ENCODE measurements around the gene ELOB.

DNA sequence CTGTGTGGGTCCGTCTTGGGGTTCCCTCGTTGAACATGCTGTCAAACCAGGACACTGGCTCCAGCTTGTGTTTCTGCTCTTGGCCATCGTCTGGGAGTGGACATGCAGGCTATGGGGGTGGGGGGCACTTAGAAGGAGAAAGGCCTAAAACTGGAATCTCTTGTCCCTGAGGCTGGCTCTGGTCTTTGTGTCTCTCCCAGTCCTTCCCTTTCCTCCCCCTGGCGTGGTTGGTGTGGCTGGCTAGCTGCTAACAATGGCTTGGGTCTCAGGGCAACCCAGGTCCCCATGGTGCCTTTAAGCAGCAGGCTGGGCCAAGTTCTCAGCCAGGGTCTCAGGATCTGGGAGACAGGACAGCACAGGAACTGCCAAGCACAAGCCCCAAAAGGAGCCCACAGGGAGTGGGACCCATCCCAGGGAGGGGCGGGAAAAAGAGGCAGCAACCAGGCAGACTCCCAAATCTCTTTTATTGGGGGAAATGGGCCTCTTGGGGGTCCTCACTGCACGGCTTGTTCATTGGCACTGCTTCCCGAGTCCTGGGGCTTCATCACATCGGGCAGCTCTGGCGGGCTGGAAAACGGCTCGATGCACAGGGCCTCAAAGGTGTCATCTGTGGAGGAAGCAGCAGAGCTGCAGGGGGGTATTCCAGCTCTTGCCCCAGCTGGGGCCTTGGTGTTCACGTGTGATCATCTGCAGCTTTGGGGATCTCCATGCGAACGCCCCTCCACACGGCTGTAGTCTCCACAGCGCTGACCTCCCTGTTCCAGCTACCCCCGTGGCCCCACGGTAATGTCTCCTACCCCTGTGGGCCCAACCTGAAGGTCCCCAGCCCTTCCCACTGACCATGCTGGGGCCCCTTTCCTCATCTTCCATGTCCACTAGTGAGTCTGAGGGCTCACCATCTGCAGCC, 5.3 kb downstream of the ELOB start:
- TF ChIP-seq POLR2AphosphoS5 (IDR thresholded peaks at IDR 0.05; ENCODE audit: low read depth, low read length), result peak; percentile 76
- TF ChIP-seq POLR2A (IDR thresholded peaks at IDR 0.05; ENCODE audit: low read depth, low read length), result peak; percentile 49
- no peak for TF ChIP-seq TAF1 (IDR thresholded peaks at IDR 0.05; ENCODE audit: borderline replicate concordance, low read depth, low read length)
